Retina (tissue), 1 donor: ENCODE data around the gene NDUFV3.
"Not testable (repeated sequence)": the region's sequence is repeated elsewhere in the genome, so short reads cannot be mapped to it uniquely, and the experiment has no call there.

Experiments used
- DNase-seq: peaks from one replicate; pipeline ENCODE4 v3.0.0-alpha.2; 2016

NDUFV3 gene

DNA sequence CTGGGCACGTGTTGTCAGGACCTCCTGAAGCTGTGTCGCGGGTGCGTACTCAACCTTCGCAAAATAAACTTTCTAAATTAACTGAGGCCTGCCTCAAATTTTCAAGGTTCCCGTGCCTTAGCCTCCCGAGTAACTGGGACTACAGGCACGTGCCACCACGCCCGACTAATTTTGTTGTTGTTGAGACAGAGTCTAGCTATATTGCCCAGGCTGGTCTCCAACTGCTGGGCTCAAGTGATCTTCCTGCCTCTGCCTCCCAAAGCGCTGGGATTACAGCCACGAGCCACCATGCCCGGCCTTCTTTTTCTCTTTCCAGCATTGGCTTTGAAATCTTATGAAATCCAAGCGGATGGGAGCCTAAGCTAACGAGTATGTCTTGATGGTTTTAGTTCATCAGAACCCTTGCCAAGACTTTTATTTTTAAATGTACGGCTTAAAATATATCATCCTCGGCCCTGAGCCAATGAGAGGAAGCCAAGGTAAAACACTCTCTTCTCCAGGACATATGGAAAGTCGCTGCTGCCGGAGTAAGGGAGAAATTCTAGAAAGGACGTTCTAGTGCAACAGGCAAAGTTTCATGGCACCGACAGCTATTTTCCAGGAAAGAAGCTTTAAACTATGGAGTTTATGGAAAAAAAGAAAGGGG lies 45.0 kb downstream of the NDUFV3 start:
- DNase-seq = no peak

DNA sequence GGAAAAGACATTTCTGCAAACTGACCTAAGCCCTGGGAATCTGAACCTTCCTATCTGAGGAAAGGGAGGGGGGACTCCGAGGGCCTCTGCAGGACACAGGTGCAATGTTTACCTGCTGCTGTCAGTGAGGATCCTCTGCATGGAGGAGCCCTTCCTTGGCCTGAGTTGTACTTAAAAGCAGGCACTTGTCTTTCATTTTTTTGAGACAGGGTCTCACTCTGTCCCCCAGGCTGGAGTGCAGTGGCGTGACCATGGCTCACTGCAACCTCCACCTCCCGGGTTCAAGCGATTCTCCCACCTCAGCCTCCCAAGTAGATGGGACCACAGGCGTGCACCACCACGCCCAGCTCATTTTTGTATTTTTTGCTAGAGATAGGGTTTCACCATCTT lies 45.5 kb downstream of the NDUFV3 start:
- not testable (repeated sequence) for DNase-seq

DNA sequence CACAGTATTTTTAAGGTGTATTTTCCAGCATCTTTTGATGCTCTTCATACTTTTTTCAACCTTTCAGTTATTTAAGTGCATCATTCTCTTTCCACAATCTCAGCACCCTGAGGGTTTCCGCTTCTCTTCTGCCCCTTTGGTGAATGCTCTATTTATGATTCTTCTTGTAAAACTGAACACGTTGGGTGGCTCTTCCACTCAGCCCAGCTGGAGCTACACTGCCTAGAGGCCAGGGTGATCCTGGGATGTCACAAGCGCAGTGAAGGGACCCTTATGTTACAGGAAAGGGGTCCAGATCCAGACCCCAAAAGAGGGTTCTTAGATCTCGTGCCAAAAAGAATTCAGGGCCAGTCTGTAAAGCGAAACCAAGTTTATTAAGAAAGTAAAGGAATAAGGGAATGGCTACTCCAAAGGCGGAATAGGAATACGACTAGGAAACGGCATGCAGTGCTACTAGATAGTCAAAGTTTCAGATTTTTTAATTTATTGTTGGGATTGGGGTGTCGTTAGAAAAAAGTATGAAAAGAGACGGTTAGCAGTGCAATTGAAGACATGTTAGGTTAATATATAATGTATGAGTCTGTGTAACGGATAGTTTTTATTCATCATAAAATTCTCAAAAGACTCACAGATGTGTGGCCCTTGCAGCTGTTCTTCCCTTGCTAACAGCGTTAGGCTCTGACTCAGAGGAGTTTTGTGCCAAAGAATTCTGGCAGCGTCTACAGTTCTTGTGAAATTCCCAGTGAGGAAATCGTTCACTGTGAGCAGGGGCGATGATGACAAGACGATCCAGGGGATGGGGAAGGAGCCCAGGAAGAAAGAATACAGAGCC lies 46.7 kb downstream of the NDUFV3 start:
- DNase-seq = no peak

DNA sequence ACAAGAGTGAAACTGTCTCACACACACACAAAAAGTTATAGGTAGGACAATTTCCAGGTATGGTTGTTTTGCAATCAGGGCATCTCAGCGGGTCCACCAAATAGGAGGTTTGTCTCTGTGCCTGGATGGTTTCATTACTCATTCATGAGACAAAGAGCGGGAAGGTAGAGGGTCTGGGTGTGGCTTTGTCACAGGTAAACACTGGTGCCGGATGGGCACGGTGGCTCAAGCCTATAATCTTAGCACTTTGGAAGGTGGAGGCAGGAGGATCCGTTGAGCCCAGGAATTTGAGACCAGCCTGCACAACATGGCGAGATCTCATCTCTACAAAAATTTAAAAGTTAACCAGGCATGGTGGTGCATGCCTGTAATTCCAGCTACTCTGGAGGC lies 48.6 kb downstream of the NDUFV3 start:
- DNase-seq = no peak

DNA sequence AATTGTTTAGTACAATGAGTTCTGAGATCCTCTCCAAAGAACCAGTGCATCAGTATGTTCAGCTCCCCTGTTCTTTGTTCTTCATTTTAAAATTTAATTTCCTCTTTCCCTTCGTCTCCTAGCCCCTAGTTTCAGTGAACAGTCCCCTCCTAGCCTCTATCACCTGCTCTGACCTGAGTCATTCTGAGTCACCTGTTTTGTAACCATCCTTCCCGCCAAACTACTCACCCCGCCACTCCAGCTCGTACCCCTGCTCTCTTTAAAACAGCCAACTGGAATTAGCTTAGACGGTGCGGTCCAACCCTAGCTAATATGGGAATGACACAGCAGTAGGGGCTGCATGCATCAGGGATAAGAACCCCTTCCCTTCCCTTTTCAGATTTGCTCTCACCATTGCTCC lies 49.1 kb downstream of the NDUFV3 start:
- no peak for DNase-seq

DNA sequence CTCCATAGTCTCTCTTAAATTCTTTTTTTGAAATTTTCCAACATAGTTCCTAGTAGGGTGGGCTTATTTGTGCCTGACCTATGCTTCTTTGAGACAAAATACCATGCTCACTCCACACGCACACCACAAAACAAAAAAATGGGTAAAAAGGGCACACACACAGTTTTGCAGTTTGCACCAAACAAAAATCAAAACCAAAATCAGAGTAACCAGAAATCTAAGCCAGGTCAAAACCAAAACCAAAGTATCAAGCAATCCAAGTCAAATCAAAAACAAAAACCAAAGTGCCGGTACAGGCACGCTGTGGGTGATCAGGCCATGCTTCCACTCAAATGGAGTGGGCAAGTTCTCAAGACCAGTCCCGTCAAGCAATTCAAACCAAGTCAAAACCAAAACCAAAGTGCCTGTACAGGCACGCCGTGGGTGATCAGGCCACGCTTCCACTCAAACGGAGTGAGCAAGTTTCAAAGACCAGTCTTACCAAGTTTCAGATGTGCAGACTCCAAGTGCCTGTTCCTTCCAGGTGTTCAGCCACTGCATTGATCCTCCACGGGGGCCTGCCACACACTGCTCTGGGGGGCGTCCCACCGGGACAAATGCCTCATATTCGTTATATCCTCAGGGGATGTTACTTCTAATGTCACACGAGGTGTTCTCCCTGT lies 56.1 kb downstream of the NDUFV3 start:
- not testable (repeated sequence) for DNase-seq

DNA sequence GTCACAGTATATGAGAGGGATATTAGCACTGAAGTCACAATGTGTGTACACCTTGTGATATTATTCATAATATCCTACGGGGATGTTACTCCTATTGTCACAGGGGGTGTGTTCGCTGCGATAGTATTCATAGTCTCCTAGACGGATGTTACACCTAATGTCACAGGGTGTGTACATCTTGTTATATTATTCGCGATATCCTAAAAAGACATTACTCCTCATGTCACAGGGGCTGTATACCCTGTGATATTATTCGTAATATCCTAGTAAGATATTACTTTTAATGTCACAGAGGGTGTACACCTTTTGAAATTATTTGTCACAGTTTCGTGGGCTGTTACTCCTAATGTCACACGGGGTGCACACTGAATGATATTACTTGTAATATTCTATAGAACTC lies 58.1 kb downstream of the NDUFV3 start:
- not testable (repeated sequence) for DNase-seq

DNA sequence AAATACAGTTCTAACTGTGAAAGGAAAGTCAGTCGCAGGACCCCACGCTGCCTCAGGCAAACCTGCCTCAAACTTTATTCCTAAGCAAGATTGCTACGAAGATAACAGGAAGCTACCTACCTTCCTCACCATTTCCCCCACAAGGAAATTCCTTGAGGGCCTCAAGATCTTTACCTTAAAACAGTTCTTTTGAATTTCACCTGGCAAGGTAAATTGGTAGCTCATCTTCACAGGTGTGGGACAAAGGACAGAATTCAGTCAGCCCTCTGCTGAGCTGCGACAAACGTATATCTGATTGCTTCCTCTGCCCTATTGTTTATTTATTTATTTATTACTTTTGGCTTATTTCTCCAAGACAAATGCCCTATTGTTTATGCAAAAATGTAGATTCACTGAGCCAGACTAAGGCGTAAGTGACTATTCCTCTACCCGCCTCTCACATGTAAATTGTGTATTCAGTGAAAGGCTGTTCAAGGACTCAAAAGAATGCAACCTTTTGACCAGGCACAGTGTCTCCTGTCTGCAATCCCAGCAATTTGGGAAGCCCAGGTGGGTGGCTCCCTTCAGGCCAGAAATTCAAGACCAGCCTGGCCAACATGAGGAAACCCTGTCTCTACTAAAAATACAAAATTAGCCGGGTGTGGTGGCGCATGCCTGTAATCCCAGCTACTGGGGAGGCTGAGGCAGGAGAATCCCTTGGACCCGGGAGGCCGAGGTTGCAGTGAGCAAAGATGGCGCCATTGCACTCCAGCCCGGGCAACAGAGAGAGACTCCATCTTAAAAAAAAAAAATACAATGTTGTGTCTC lies 63.9 kb downstream of the NDUFV3 start:
- no peak for DNase-seq

DNA sequence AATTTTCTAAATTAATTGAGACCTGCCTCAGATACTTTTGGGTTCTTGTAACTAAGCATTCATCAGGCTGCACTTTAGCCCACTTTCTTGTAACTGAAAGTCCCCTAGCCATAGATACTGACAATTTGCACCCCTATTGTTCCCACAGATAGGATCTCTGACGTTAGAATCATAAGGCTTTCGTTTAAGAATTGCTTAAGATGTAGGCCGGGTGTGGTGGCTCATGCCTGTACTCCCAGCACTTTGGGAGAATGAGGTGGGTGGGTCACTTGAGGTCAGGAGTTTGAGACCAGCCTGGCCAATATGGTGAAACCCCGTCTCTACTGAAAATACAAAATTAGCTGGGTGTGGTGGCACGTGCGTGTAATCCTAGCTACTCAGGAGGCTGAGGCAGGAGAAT lies 65.0 kb downstream of the NDUFV3 start:
- DNase-seq = not testable (repeated sequence)

DNA sequence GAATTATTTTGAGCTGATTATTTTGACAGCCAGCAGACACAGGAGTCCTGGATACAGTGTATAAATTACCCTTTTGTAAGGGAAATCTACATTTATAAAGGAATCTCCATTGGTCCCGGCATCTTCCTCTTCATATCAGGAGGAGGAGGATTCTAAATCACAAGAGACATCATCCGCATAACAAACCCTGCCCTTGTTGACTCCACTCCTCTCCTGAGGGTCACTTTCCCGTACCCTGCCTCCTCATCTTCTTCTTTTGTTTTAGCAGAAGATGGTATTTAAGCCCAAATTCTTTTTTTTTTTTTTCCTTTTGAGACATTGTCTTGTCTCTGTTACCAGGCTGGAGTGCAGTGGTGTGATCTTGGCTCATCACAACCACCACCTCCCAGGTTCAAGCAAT lies 66.6 kb downstream of the NDUFV3 start:
- no peak for DNase-seq

DNA sequence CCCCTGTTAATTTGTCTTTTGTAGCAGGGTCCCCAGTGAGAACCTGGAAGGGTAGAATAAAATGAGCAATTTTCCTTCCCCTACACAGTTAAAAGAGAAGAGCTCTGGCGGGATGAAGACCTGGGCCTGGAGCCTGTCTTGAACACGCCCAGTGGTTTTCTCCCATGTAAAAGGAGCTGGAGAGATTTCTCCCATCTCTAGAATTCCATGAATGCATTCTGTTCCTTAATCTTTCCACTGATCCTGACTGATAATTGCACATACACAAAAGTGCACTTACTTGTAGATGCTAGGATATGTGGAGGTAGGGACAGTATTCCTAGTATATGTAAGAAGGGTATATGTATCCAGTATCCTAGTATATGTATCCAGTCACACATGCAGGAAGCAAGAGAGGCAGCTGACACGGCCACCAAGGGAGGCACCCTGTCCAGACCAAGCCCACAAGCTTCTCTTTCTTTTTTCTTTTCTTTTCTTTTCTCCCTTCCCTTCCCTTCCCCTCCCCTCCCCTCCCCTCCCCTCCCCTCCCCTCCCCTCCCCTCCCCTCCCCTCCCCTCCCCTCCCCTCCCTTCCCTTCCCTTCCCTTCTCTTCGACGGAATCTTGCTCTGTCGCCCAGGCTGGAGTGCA lies 69.4 kb downstream of the NDUFV3 start:
- no peak for DNase-seq
